SKM-1 (cell line): ENCODE measurements around the gene TULP3.
A peak's percentile ranks its signal among the peaks of the same experiment; 100 is the strongest.
"Not testable (repeated sequence)": the region's sequence is repeated elsewhere in the genome, so short reads cannot be mapped to it uniquely, and the experiment has no call there.

Source experiments
- DNase-seq: peaks from one replicate; lab custom pipeline; 2025; ENCODE audit not compliant: unreplicated experiment; lab: John Stamatoyannopoulos, UW

TULP3 gene, protein sequence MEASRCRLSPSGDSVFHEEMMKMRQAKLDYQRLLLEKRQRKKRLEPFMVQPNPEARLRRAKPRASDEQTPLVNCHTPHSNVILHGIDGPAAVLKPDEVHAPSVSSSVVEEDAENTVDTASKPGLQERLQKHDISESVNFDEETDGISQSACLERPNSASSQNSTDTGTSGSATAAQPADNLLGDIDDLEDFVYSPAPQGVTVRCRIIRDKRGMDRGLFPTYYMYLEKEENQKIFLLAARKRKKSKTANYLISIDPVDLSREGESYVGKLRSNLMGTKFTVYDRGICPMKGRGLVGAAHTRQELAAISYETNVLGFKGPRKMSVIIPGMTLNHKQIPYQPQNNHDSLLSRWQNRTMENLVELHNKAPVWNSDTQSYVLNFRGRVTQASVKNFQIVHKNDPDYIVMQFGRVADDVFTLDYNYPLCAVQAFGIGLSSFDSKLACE

DNA sequence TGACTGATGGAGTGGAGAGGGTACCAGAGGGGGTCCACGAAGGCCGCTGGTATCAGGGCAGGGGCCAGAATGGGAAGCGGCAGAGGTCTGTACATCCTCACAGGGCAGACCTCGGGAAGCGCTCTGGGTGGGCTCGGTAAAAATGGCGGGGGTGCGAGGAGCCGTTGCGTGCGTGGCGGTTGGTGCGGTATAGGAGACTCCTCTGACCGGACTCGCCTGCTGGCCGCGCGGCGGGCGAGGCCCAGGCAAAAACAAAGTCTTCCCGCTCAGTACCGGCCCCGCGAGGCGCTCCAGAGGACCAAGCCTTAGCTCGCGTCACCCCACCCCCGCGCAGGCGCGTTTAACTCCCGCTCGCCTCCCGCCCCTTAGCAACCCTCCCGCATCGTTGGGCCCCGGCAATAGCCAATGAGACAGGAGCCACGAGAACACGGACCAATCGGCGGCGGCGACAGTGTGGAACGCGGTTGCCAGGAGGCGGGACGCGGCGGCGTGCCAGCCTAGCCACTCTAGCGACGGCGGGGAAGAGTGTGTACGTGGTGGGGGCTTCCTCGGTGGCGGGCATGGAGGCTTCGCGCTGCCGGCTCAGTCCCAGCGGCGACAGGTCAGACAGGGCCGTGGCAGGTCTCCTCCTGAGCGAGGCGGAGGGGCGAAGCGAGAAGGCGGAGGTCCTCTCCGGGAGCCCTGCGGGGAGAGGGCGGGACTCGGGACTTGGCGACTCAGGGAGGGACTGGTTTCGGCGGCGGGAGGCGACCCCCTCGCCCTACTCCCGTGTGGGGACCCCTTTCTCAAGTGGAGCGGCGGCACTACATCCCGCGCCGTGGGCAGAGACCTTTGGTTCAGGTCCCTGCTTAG is at the start of gene TULP3:
Gene TULP3, plus strand, starts transcription at position 504 of the 852 bp plus-strand sequence. Its CDS starts 57 bp downstream, at position 561.
- peak; percentile 66 for DNase-seq

DNA sequence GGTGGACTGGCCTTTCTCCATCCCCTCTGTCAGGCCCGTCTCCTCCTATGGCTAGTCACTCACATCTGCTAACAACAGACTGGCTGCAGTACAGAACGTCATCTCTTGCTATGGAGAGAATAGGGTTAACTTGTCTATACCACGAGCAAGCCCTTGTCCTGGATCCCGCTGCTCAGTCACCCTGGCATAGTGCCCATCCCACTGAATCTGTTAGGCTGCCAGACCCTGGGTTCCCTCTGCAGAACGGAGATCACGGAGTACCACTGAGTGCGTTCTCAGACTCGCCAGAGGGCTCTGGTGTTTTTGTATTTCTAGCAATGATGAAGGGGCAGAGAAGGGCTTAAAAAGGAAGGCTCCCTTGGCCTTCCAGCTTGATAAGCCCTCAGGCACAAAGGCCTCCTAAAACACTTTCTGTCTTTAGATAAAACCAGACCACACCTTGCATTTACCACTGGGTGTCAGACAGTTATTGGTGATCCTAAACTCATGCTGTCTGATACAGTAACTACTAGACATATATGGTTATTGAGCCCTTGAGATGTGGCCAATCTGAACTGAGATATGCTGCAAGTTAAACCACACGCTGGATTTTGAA is 49.5 kb upstream of the TULP3 start:
- DNase-seq: no peak

DNA sequence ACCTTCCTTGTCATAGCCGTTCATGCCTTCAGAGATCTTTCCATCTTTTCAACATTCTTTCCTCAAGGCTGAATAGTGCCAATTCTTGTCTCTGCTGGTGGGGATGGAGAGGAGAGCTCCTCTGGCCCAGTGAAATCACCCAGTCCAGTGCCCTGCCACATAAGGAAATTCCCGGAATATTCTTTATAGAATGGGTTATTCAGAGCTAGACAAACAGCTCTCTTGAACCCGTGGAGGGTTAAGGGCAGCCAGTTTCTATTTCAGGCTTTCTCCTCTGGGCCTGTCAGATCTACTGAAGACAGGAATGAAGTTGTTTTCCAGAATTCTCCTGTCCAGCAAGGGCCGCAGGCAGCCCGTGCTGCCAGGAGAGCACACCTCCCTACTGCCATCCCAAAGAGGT is 47.7 kb upstream of the TULP3 start:
- DNase-seq: no peak

DNA sequence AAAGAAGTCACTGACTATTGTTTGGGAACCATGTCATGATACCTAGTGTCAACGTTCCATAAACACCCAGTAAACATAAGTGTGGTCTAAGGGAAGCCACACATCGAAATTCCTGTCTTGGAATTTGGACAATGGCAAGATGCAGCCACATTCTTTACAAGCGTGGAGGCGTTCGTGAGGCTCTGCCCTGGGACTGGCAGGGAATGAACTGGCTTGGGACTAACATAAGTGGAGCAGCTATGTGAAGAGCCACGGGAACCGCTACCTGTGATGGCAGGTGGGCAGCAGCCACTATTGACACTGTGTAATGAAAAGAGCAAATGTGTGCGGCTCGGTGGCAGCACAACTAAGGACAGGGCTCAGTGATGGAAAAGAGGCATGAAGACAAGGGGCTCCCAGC is 45.9 kb upstream of the TULP3 start:
- no peak for DNase-seq

DNA sequence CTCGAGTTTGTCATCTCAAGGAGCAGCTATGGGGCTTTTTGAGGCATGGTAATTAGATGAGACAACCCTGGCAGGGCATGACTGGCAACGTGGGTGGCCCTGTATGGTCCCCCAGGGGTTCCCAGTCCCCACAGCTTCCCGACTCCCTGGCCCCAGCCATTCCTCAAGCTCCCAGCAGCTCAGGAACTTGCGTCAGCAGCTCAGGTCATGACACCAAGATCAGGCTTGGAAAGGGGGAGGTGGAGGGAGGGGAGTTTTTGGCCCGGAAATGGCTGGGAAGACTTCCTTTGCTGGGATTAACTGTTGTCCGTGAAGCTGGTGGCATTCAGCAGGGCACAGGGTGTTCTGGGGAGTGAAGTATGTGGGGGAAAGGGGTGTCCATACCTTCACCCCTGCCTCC is 45.4 kb upstream of the TULP3 start:
- no peak for DNase-seq

DNA sequence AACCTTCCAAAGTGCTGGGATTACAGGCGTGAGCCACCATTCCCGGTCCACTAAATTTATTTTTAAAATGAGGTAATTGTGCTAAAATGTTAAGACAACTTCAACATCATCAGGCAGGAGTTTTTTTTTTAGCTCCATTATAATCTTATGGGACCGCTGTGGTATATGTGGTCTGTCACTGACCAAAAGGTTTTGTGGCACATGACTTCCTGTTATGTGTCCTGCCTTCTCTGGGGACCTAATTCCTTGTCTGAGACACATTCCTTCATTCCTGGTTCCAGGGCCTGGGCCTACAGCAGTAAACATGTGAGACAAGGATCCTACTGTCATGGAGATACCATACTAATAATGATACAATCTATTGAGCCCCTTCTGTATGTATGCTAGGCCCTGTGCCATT is 38.8 kb upstream of the TULP3 start:
- no peak for DNase-seq

DNA sequence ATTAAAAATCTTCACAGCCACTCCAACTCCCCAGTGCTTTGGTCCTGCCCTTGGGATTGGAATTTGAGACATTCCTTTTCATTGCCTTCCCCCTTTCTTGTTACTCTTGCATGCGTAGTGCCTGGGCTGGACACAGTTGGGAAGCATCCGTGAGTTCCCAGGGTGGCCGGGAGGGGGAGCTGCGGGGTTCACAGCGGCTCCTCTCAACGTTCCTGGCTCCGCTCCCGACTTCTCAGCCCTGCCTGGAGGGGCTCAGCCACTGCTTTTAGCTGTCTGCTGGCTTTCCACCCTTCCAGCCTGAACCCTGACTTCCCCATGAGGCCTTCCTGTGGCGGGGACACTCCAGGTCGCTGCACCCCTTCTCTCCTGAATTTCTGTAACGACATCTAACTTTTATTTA is 37.1 kb upstream of the TULP3 start:
- no peak for DNase-seq

DNA sequence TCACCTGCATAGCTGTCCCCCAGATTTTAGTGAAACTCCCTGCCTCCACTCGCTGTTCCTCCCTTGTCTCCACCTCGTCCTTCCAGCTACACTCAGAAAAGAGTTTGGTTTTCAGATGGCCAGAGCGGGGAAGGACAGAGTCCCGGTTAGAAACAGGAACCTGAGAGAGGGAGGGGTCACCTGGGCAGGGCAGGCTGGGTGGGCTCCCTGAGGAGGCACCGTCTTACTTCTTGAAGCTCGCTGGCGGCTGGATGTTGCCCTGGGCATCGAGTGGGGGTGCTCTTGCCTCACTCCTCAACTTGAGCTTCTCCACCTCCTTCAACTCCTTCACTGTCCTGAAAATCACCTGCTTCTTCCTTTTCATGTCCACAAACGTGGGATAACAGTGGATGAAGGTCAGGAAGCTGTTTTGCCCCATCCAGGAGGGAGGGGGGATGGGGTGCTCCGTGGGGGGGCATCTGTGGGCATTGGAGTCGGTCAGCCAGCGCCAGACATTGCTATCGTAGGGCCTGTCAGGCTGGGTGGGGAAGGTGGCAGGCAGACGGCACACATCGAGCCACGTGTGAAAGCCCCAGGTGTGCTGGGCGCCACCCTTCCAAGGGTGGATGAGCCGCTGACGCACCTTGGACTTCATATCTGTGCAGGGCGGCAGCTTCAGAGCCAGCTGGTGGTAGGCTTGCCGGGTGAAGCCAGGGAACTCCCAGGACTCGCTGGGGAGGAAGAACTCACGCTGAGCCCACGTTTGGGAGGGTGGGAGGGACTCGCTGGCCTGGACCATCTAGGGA is 35.8 kb upstream of the TULP3 start:
- DNase-seq: no peak

DNA sequence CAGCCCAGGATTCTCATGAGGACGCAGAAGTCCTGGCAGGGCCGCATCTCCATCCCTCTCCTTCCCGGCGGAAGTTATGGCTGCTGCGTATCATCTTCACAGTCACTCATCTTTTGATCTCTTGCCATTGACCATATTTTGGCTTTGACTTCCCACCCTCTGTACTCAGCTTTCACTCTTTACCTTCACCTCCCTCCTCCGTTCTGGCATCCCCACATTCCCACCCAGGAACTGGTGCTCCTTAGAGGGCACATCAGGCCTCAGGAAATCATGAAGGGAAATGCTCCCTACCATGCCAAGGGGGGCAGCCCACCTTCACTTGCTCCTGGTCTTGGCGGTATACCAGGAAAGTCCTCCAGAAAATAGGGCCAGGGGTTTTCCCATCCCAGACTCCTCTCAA is 35.1 kb upstream of the TULP3 start:
- no peak for DNase-seq

DNA sequence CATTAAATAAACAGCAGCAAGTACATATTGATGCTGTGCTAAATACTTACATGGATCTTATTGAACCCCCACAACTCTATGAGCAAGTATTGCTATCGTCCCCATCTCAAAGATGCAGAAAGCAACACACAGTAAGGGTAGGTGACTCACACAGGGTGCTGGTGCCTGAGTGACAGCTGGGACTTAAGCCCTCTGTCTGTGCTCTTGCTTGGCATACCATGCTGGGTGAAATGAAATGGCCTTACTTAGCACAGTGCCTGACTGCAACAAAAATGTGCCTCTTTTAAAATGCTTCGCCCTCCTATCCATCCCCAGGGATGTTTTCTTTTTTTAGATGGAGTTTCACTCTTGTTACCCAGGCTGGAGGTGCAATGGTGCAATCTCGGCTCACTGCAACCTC is 34.6 kb upstream of the TULP3 start:
- no peak for DNase-seq

DNA sequence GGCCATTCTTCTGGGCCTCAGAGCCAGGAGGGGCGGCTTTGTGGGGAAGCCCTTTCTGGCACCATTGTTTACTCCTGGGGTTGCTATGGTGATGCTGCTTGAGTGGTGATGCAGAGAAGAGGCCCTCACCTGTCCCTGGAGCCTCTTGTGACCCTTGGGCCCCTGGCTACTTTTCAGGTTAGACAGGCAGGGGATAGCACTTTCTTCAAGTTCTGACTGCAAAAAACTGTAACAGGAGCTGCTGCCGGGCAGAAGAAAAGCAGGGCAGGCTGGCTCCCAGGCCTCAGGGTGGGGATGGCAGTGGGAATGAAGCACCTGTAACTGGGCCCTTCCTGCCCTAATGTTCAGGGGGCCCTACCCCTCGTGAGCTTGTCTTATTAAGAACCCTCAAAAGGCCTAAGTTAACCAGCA is 33.7 kb upstream of the TULP3 start, which contains the start of gene TEX52:
Gene TEX52, minus strand, starts transcription at position 19 of the 411 bp plus-strand sequence. Its CDS starts 13 bp downstream, at position 6.
- no peak for DNase-seq

DNA sequence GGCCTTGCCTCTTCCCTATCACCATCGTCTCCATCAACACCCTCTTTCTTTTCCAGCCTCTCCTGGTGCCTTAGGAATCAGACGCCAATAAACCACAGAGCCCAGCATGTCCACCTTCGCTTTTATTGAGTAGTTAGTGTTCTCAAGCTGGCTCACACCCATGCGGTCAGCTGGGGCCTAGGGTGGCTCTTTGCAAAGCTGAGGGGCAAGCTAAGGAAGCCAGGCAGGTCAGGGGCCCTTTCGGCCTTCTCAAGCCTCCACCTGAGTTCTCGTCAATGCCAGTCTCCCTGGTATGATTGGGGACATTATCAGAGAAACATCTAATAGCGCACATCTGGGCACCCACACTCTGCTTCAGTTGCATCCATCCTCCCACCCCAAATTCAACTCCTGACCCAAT is 33.1 kb upstream of the TULP3 start:
- DNase-seq: no peak

DNA sequence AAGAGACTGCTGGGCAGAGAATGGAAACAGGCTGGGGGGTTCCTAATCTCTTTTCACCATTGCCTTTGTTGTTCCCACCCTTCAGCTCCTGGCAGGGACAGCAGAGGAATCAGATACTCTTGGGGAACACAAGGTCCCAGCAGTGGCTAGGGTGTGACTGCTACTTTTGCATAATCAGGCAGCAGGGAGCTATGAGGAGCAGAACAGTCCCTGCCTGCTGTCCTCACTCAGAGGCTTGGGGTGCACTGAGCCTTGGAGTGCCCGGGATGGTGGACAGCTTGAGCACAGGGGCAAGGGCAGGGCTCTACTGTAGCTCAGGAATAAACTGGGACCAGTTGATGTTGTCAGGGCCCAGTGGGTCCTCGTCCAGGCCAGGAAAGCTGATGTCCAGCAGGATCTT is 32.4 kb upstream of the TULP3 start:
- DNase-seq: no peak

DNA sequence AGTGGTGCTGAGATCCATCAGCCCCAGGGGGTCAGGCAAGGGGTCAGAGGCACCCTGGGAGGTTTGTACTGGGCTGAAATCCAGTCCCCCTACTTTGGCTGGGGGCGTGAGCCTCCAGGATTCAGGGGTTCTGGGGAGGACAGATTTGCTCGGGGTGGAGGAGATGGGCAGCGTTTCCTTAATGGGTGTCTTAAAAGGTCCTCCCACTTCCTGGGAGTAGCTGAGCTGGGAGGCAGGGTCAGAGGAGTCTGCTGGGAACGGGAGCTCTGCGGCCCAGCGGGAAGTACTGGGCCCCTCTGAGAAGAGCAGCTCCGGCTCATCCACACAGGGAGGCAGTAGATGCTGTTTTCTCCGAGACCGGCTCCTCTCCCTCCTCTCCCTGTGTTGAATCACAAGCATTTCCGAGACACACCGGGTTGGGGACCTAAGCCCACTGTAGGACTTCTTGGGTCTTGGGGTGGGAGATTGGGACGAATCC is 31.7 kb upstream of the TULP3 start:
- DNase-seq: no peak

DNA sequence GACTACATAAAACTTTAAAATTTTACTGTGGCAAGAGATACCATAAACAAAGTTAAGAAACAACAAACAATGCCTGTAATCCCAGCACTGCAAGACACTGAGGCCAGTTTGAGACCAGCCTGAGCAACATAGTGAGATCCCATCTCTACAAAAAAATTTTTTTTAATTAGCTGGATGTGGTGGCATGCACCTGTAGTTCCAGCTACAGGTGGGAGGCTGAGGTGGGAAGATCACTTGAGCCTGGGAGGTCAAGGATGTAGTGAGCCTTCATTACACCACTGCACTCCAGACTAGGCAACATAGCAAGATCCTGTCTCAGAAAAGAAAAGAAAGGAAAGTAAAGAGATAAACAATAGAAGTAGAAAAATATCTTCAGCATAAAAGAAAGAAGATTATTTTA is 30.5 kb upstream of the TULP3 start:
- no peak for DNase-seq

DNA sequence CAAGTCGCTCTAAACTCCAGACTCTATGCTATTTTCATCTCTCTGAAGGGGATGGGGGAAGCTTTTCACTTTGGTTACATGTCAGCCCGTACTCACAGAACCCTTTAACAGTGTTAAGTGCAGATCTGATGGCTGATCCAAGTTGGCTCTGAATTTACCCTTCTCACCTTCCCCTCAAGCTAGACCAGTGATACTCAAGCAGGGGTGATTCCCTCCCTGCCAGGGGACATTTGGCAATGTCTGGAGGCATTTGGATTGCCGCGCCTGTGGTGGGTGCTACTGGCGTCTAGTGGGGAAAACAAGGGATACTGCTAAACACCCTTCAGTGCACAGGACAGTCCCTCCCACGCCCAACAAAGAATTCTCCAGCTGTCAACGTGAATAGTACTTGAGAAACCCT is 27.8 kb upstream of the TULP3 start:
- no peak for DNase-seq

DNA sequence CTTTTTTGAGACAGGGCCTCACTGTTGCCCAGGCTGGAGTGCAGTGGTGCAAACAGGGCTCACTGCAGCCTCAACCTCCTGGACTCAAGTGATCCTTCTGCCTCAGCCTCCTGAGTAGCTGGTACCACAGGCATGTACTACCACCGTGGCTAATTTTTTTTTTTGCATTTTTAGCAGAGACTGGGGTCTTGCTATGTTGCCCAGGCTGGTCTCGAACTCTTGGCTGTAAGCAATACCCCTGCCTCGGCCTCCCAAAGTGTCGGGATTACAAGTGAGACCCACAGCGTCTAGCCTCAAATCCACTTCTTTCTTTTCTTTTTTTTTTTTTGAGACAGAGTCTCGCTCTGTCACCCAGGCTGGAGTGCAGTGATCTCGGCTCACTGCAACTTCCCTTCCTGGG is 27.3 kb upstream of the TULP3 start:
- not testable (repeated sequence) for DNase-seq

DNA sequence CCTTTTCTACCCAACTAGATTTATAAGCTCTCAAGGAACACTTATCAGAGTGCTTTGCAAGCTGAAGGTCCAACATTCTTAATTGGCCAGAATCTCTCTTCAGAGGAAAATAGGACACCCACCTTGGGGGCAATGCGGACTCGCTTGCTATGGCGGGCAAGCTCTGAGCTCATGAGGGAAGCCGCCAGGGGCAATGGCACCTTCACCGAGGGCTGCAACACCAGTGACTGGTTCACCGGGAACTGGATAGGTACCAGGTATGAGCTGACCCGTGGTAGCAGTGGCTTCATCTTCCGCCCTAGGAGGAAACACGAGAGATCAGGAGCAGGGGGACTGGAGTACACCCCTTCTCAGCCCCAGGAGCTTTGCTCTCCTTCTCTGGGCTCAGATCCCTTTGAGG is 26.5 kb upstream of the TULP3 start:
- no peak for DNase-seq

DNA sequence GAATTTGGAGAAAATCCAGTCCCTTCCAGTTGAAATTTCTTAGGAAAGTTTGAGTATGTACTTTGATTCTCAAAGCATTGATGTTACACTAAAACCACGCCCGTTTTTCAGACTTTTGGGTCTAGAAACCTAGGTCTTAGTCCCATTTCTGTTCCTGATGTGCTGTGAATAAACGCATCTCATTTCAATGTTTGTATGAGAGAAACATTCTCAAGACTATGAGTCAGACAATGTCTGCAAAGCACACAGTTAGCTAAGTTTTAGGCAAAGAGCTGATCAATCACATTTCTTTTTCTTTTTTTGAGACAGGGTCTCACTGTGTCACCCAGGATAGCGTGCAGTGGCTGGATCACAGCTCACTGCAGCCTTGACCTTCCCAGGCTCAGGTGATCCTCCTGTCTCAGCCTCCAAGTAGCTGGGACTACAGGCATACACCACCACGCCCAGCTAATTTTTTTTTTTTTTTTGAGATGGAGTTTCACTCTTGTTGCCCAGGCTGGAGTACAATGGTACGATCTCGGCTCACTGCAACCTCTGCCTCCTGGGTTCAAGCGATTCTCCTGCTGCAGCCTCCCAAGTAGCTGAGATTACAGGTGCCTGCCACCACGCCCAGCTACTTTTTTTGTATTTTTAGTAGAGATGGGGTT is 21.6 kb upstream of the TULP3 start:
- not testable (repeated sequence) for DNase-seq

DNA sequence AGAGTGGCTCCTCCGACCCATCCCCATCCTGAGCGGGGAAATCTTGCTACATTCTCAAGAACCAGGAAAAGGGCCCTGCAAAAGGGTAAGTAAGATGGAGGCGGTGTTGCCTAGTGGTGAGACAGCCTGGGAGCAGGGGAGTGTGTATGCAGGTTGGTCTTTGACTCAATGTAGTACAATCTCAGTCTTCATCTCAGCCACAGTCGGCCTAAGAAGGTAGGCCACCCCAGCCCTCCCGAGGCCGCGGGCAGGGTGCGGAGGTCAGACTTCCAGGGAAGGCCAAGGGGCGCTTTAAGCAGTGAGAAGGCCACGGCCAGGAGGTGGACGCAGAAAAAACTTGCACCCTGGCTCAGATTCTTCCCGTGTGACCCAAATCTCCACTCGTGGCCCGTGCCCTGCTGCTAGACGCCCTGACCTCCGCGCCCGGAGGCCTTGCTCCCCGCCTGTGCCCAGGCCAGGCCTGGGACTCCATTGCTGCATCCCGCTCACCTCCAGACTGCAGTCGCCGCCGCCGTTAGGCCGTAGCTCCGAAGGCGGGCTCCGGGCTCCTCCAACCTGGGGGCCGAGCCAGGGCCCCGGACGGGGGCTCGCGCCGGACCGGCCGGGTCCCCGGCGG is 14.2 kb upstream of the TULP3 start:
- DNase-seq: no peak
